Endothelial cell of umbilical vein (primary cell): ENCODE data around the gene LDLRAD4. TPM values are rescaled to one million over a fixed set of nuclear protein-coding genes. Genes with fewer than 3 reads are reported as not detected.

Experiments used
- BruUV-seq: library from RNA; stranded (reverse); fragments of 400-500 nt; replicated peaks from 2 replicates; lab custom pipeline; 2021; lab: Mats Ljungman, UMichigan
- CTCF ChIA-PET: fragments of 300-600, 350-600 bp; sonication (Branson Sonifier 250); formaldehyde crosslinking; loops from one replicate; lab custom pipeline; 2021; ENCODE audit warnings: antibody characterized with exemption, inconsistent platforms; lab: Charles Lee
- POLR2A ChIA-PET: fragments of 300-600, 350-600 bp; sonication (Branson Sonifier 250); formaldehyde crosslinking; loops from one replicate; lab custom pipeline; 2021; ENCODE audit warnings: antibody characterized with exemption, inconsistent platforms; lab: Charles Lee
- DNase-seq: peaks from one replicate; pipeline ENCODE4 v3.0.0-alpha.2; 2011; ENCODE audit warnings: low read depth, low spot score
- FAIRE-seq: peaks from 2 replicates; lab custom pipeline; 2011; peaks lifted over from hg19 to GRCh38; lab: Jason Lieb, UNC
- H2AFZ ChIP-seq: 2 replicates; pipeline ENCODE4 v1.6.0; 2012; ENCODE audit warnings: low read depth, low read length, control low read depth, inconsistent platforms
- H3K27ac ChIP-seq: 2 replicates; pipeline ENCODE4 v1.5.1; 2011; ENCODE audit warnings: low read depth, mild to moderate bottlenecking, control low read depth, low read length, moderate library complexity; ENCODE audit not compliant: insufficient read depth
- H3K27me3 ChIP-seq, 2 experiments: 2 replicates each; pipeline versions ENCODE4 v1.6.0 to v1.6.1; 2011; ENCODE audit warnings: low read length in 2 of 2, mixed read lengths in 1 of 2; ENCODE audit not compliant: control insufficient read depth in 2 of 2, insufficient read depth in 2 of 2
- H3K36me3 ChIP-seq, 2 experiments: 2 replicates in 1 of 2; 3 replicates in 1 of 2; pipeline ENCODE4 v1.5.1; 2011; ENCODE audit warnings: low read length in 2 of 2, mild to moderate bottlenecking in 1 of 2, moderate library complexity in 1 of 2; ENCODE audit not compliant: control insufficient read depth in 2 of 2, insufficient read depth in 2 of 2; ENCODE audit errors: extremely low read depth in 1 of 2
- H3K4me1 ChIP-seq: 3 replicates; pipeline ENCODE4 v1.5.1; 2011; ENCODE audit warnings: mild to moderate bottlenecking, low read length; ENCODE audit not compliant: control insufficient read depth, insufficient read depth; ENCODE audit errors: extremely low read depth
- H3K4me2 ChIP-seq: 2 replicates; pipeline ENCODE4 v1.6.1; 2011; ENCODE audit warnings: low read length, control low read depth, mixed read lengths; ENCODE audit not compliant: insufficient read depth
- H3K4me3 ChIP-seq, 3 experiments: fragments of 200-600 bp in 1 of 3; sonication (generic), shearing (Covaris generic) in 1 of 3; replicated peaks in 1 of 3; 2 replicates each; pipeline ENCODE4 v1.5.1; 2011 to 2016; ENCODE audit warnings: control low read depth in 3 of 3, low read length in 3 of 3, mild to moderate bottlenecking in 2 of 3, inconsistent platforms in 1 of 3, low read depth in 1 of 3, moderate library complexity in 1 of 3; ENCODE audit not compliant: insufficient read depth in 1 of 3
- H3K79me2 ChIP-seq: 2 replicates; pipeline ENCODE4 v1.6.0; 2012; ENCODE audit warnings: low read length, inconsistent platforms; ENCODE audit not compliant: control insufficient read depth, insufficient read depth
- H3K9ac ChIP-seq: replicated peaks from 2 replicates; pipeline ENCODE3; 2011; ENCODE audit warnings: low read length, control low read depth; ENCODE audit not compliant: insufficient read depth; ENCODE audit errors: extremely low read depth
- H3K9me1 ChIP-seq: replicated peaks from 3 replicates; pipeline ENCODE4 v1.6.0; 2011; ENCODE audit warnings: mild to moderate bottlenecking, low read length; ENCODE audit not compliant: control insufficient read depth, insufficient read depth; ENCODE audit errors: extremely low read depth
- H3K9me3 ChIP-seq: replicated peaks from 2 replicates; pipeline ENCODE4 v1.5.1; 2012; ENCODE audit warnings: low read length, inconsistent platforms; ENCODE audit not compliant: control insufficient read depth, insufficient read depth
- H4K20me1 ChIP-seq: replicated peaks from 2 replicates; pipeline ENCODE3; 2011; ENCODE audit warnings: mild to moderate bottlenecking, low read length; ENCODE audit not compliant: control insufficient read depth, insufficient read depth; ENCODE audit errors: extremely low read depth
- CTCF ChIP-seq, 2 donors: IDR thresholded peaks; 1 replicate in 1 of 2; 2 replicates in 1 of 2; pipeline ENCODE4 v1.5.1; 2011; ENCODE audit warnings: low read length in 2 of 2, mild to moderate bottlenecking in 2 of 2, moderate library complexity in 2 of 2, control low read depth in 1 of 2, inconsistent platforms in 1 of 2, low read depth in 1 of 2; ENCODE audit not compliant: insufficient read depth in 1 of 2; ENCODE audit errors: extremely low read depth in 1 of 2
- FOS ChIP-seq: IDR thresholded peaks from 2 replicates; pipeline ENCODE4 v1.6.1; 2011; ENCODE audit warnings: mild to moderate bottlenecking, low read length, moderate library complexity, borderline replicate concordance; ENCODE audit not compliant: insufficient read depth
- JUN ChIP-seq: IDR thresholded peaks from 2 replicates; pipeline ENCODE4 v1.6.1; 2011; ENCODE audit warnings: borderline replicate concordance, low read depth; ENCODE audit not compliant: insufficient read length, insufficient read depth
- MAX ChIP-seq: IDR thresholded peaks from 2 replicates; pipeline ENCODE4 v1.6.1; 2011; ENCODE audit not compliant: insufficient read depth, insufficient read length
- MYC ChIP-seq: IDR thresholded peaks from one replicate; pipeline ENCODE4 v1.6.1; 2011; ENCODE audit warnings: mild to moderate bottlenecking, low read depth, low read length
- POLR2A ChIP-seq: IDR thresholded peaks from 2 replicates; pipeline ENCODE4 v1.6.1; 2012; ENCODE audit warnings: low read depth, mild to moderate bottlenecking, control low read depth, low read length
- POLR2AphosphoS5 ChIP-seq: IDR thresholded peaks from 2 replicates; pipeline ENCODE4 v1.6.1; 2012; ENCODE audit warnings: low read depth, mild to moderate bottlenecking, control low read depth, low read length, moderate library complexity; ENCODE audit not compliant: insufficient read depth
- dilution Hi-C: fragments of 300-500 bp; cut with MboI; formaldehyde crosslinking; loops from one replicate; pipeline ENCODE4 v1.15.0; 2019; ENCODE audit warnings: low sequenced_read_pairs; ENCODE audit not compliant: extremely low pct_ligation_motif_present
- intact Hi-C: fragments of 100-400 bp; cut with micrococcal nuclease; formaldehyde crosslinking; loops from one replicate; pipeline ENCODE4 v1.10.0; 2022
- polyA plus RNA-seq, 4 experiments: library from polyadenylated mRNA; depleted of rRNA in 3 of 4; stranded (reverse) in 3 of 4; unstranded in 1 of 4; fragments of >200 nt; gene quantifications; 2 replicates each; pipeline versions ENCODE4 v1.2.1 to v1.2.3, GENCODE V29; 2011 to 2012; ENCODE audit warnings: missing spikeins in 1 of 4
- total RNA-seq: library from RNA; stranded (reverse); gene quantifications from 2 replicates; pipeline ENCODE4 v1.2.3, GENCODE V29; 2021

The LDLRAD4 gene
- total and polyA plus RNA-seq, 2 donors (not counting 3 experiments of a cell fraction or from before 2014, with no cell fraction given), result 5.2 to 6.5 TPM

GRCh38 chr18:13178197-13178596 lies 40.4 kb upstream of the LDLRAD4 start:
- Histone ChIP-seq H3K27ac (no peak overlapping the region), H3K9me3 (no peaks in the 10 kb centered on the region), H3K27me3 (peaks cover 0 to 6% of the 10 kb centered on the region in 2 experiments), H3K4me3 (no peak overlapping the region), H4K20me1 (no peaks in the 10 kb centered on the region), H2AFZ (no peak overlapping the region), H3K4me2 (no peak overlapping the region), H3K4me1 (no peaks in the 10 kb centered on the region), H3K36me3 (no peaks in the 10 kb centered on the region), H3K9ac (no peak overlapping the region), H3K9me1 (no peaks in the 10 kb centered on the region), H3K79me2 (no peaks in the 10 kb centered on the region)
- CTCF ChIA-PET, result interaction anchor here (2.8 kb wide), 1 partner anchor 19 kb away, joined by 10 read pairs; no protein-coding TSS in a partner anchor
- TF ChIP-seq CTCF (IDR thresholded peaks at IDR 0.05; ENCODE audit: extremely low read depth in 1 of 2, insufficient read depth in 1 of 2, low read depth in 1 of 2, low read length in 2 of 2), result no peak
- TF ChIP-seq FOS, result no peak
- no peak for TF ChIP-seq POLR2A
- no peak for TF ChIP-seq MAX
- TF ChIP-seq POLR2AphosphoS5, result no peak
- no peak for TF ChIP-seq MYC
- TF ChIP-seq JUN, result no peak
- dilution Hi-C loops, result no loop called here
- BruUV-seq, result no TSS peak
- no peak for DNase-seq
- POLR2A ChIA-PET, result no interaction called here
- intact Hi-C loops, result no loop called here
- no peak for FAIRE-seq
